Astrocyte (in vitro differentiated cells and primary cell): ENCODE data around the gene IL1RAPL2. TPM values are rescaled to one million over a fixed set of nuclear protein-coding genes. Genes with fewer than 3 reads are reported as not detected.

Source experiments
- DNase-seq: peaks from one replicate; pipeline ENCODE4 v3.0.0-alpha.2; 2010; ENCODE audit warnings: low read depth
- FAIRE-seq: peaks from 2 replicates; lab custom pipeline; 2011; peaks lifted over from hg19 to GRCh38; lab: Jason Lieb, UNC
- H2AFZ ChIP-seq: 2 replicates; pipeline ENCODE4 v1.6.0; 2012; ENCODE audit warnings: low read depth, low read length, inconsistent platforms
- H3K27ac ChIP-seq: 2 replicates; pipeline ENCODE4 v1.5.1; 2011; ENCODE audit warnings: low read depth, low read length, inconsistent platforms
- H3K27me3 ChIP-seq: 2 replicates; pipeline ENCODE4 v1.6.0; 2011; ENCODE audit warnings: low read length, inconsistent platforms; ENCODE audit not compliant: insufficient read depth
- H3K36me3 ChIP-seq: 2 replicates; pipeline ENCODE4 v1.5.1; 2011; ENCODE audit warnings: low read length, inconsistent platforms; ENCODE audit not compliant: insufficient read depth
- H3K4me1 ChIP-seq: 2 replicates; pipeline ENCODE4 v1.5.1; 2011; ENCODE audit warnings: low read length, inconsistent platforms; ENCODE audit not compliant: insufficient read depth
- H3K4me2 ChIP-seq: 2 replicates; pipeline ENCODE4 v1.6.0; 2012; ENCODE audit warnings: low read length, inconsistent platforms
- H3K4me3 ChIP-seq: 2 replicates; pipeline ENCODE4 v1.5.1; 2011; ENCODE audit warnings: low read depth, mild to moderate bottlenecking, low read length, inconsistent platforms; ENCODE audit not compliant: insufficient read depth
- H3K79me2 ChIP-seq: 2 replicates; pipeline ENCODE4 v1.6.0; 2012; ENCODE audit warnings: mild to moderate bottlenecking, low read length, inconsistent platforms; ENCODE audit not compliant: insufficient read depth
- H3K9ac ChIP-seq: 2 replicates; pipeline ENCODE4 v1.6.0; 2012; ENCODE audit warnings: mild to moderate bottlenecking, low read length, inconsistent platforms
- H3K9me3 ChIP-seq: 2 replicates; pipeline ENCODE4 v1.5.1; 2012; ENCODE audit warnings: low read depth, mild to moderate bottlenecking, low read length, inconsistent platforms; ENCODE audit not compliant: insufficient read depth
- H4K20me1 ChIP-seq: 2 replicates; pipeline ENCODE4 v1.6.0; 2012; ENCODE audit warnings: low read length, inconsistent platforms; ENCODE audit not compliant: insufficient read depth
- H3K27ac Mint-ChIP-seq: one replicate; pipeline ENCODE4 v1.8.0; 2021; ENCODE audit warnings: mild to moderate bottlenecking, mixed read lengths; ENCODE audit not compliant: unreplicated experiment
- H3K27me3 Mint-ChIP-seq: one replicate; pipeline ENCODE4 v1.8.0; 2021; ENCODE audit warnings: low read depth, mixed read lengths; ENCODE audit not compliant: unreplicated experiment
- H3K36me3 Mint-ChIP-seq: one replicate; pipeline ENCODE4 v1.8.0; 2021; ENCODE audit warnings: low read depth, mixed read lengths; ENCODE audit not compliant: unreplicated experiment
- H3K4me1 Mint-ChIP-seq: one replicate; pipeline ENCODE4 v1.8.0; 2021; ENCODE audit warnings: low read depth, mixed read lengths; ENCODE audit not compliant: unreplicated experiment
- H3K4me3 Mint-ChIP-seq: one replicate; pipeline ENCODE4 v1.8.0; 2021; ENCODE audit warnings: mild to moderate bottlenecking, moderate library complexity, mixed read lengths; ENCODE audit not compliant: unreplicated experiment
- H3K9me3 Mint-ChIP-seq: one replicate; pipeline ENCODE4 v1.8.0; 2021; ENCODE audit warnings: mild to moderate bottlenecking, mixed read lengths; ENCODE audit not compliant: unreplicated experiment
- EZH2 ChIP-seq: IDR thresholded peaks from 2 replicates; pipeline ENCODE4 v1.6.1; 2012; ENCODE audit warnings: mild to moderate bottlenecking, low read length, inconsistent platforms; ENCODE audit not compliant: insufficient read depth
- total RNA-seq: library from RNA; stranded (reverse); gene quantifications from 2 replicates; pipeline ENCODE4 v1.2.1, GENCODE V29; 2021
- TF ChIP-seq, protein P1 (sequence below): IDR thresholded peaks from 2 replicates; pipeline ENCODE4 v1.5.1; 2011; ENCODE audit warnings: low read depth, mild to moderate bottlenecking, inconsistent platforms, low read length, moderate library complexity; ENCODE audit not compliant: insufficient read depth

Gene IL1RAPL2
- total RNA-seq, 1 donor from 2014 or later = 0.16 TPM

DNA sequence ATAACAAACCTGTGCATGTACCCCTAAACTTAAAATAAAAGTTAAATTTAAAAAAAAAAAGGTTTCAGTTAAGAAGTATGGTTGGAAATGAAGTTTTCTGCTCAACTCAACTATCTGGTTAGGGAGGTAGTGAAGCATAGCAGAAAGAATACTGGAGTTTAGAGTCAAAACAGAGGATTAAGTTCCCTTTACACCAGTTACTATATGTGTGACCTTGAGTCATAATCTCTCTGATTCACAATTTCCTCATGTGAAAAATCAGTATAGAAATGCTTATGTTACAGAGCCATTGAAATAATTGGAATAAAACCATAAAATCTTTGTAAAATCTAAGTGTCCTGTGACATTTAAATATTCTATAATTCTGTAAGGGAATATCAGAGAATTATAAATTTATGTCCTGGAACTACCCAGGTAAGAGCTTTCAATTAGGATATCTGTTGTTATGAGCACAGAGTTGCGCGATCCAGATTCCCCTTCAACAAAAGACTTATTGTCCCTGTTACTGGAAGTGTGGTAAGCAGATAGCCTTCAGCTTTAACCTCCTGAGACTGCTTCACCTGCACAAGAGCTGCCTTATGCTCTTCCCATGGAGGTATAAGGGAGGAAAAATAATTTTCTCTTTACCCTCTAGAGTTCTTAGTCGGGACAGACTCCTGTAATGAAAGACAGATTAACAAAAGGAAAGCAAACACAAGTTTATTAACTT, 1052.5 kb downstream of the IL1RAPL2 start:
- no peaks in the 10 kb centered on the region for H3K9me3 Mint-ChIP-seq
- H4K20me1 ChIP-seq = no peaks in the 10 kb centered on the region
- H3K36me3 ChIP-seq = no peaks in the 10 kb centered on the region
- TF ChIP-seq, protein P1, sequence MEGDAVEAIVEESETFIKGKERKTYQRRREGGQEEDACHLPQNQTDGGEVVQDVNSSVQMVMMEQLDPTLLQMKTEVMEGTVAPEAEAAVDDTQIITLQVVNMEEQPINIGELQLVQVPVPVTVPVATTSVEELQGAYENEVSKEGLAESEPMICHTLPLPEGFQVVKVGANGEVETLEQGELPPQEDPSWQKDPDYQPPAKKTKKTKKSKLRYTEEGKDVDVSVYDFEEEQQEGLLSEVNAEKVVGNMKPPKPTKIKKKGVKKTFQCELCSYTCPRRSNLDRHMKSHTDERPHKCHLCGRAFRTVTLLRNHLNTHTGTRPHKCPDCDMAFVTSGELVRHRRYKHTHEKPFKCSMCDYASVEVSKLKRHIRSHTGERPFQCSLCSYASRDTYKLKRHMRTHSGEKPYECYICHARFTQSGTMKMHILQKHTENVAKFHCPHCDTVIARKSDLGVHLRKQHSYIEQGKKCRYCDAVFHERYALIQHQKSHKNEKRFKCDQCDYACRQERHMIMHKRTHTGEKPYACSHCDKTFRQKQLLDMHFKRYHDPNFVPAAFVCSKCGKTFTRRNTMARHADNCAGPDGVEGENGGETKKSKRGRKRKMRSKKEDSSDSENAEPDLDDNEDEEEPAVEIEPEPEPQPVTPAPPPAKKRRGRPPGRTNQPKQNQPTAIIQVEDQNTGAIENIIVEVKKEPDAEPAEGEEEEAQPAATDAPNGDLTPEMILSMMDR = no peak
- no peak for TF ChIP-seq EZH2
- H3K9ac ChIP-seq = no peak overlapping the region
- no peak overlapping the region for H3K27ac Mint-ChIP-seq
- H3K9me3 ChIP-seq = no peaks in the 10 kb centered on the region
- H3K79me2 ChIP-seq = no peaks in the 10 kb centered on the region
- no peak overlapping the region for H3K4me2 ChIP-seq
- FAIRE-seq (no peak), DNase-seq (no peak)
- no peak overlapping the region for H3K4me3 Mint-ChIP-seq
- H3K4me1 Mint-ChIP-seq = no peaks in the 10 kb centered on the region
- H3K36me3 Mint-ChIP-seq = no peaks in the 10 kb centered on the region
- H3K27ac ChIP-seq = no peak overlapping the region
- no peaks in the 10 kb centered on the region for H3K27me3 Mint-ChIP-seq
- H3K4me3 ChIP-seq = no peak overlapping the region
- H2AFZ ChIP-seq = no peak overlapping the region
- H3K27me3 ChIP-seq = no peaks in the 10 kb centered on the region
- H3K4me1 ChIP-seq = no peaks in the 10 kb centered on the region

DNA sequence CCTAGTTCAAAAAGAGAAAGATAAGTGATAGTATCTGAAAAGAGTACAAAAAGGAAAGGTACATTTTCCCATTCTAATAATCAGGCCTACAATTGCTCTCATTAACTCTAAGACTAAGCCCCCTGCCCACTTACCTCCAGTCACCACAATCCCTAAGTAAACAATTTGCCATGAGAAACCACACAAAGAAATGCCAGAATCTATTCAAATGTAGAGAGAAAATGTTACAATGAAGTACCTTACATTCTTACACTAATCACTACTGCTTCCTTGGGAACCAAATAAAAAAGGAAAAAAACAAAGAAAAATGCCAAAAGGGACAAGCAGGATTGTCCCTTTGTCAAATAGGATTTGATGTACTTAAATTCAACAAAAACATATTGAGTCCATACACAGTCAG, 1068.2 kb downstream of the IL1RAPL2 start:
- no peak for FAIRE-seq
- Histone ChIP-seq H4K20me1 (no peaks in the 10 kb centered on the region), H3K79me2 (no peaks in the 10 kb centered on the region), H3K36me3 (no peaks in the 10 kb centered on the region), H3K27me3 (no peaks in the 10 kb centered on the region), H2AFZ (no peak overlapping the region), H3K4me3 (no peak overlapping the region), H3K9ac (no peak overlapping the region), H3K4me2 (no peak overlapping the region), H3K9me3 (no peaks in the 10 kb centered on the region), H3K27ac (no peak overlapping the region), H3K4me1 (no peaks in the 10 kb centered on the region)
- Mint-ChIP-seq H3K27me3 (peaks cover 1% of the 10 kb centered on the region), H3K4me1 (no peaks in the 10 kb centered on the region), H3K27ac (no peak overlapping the region), H3K4me3 (no peak overlapping the region), H3K9me3 (no peaks in the 10 kb centered on the region), H3K36me3 (no peaks in the 10 kb centered on the region)
- no peak for DNase-seq
- TF ChIP-seq, protein P1 = no peak
- TF ChIP-seq EZH2 = no peak

DNA sequence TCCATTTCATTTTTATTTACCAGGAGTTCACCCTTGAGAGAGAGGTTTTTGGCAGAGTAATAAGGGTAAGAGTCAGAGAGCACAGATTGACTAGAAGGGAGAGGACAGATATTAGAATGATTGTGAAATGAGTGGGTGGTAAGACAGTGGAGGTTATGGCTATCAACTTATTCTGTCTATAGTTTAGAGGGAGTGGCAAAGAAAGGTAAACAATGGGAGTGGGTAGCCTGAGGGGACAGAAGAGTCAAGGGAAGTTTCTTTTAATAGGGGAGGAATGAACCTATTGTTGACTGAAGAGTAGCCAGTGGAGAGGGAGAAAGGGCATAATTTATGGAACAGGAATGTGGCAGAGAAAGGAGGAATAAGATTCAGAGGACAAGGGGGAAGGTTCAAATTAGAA, 1069.8 kb downstream of the IL1RAPL2 start:
- Mint-ChIP-seq H3K36me3 (no peaks in the 10 kb centered on the region), H3K27ac (no peak overlapping the region), H3K4me3 (no peak overlapping the region), H3K9me3 (no peaks in the 10 kb centered on the region), H3K4me1 (no peaks in the 10 kb centered on the region), H3K27me3 (peaks cover 1% of the 10 kb centered on the region)
- no peak overlapping the region for H2AFZ ChIP-seq
- TF ChIP-seq, protein P1 = no peak
- TF ChIP-seq EZH2 = no peak
- FAIRE-seq (peak; percentile 70), DNase-seq (no peak)
- H4K20me1 ChIP-seq = no peaks in the 10 kb centered on the region
- no peaks in the 10 kb centered on the region for H3K79me2 ChIP-seq
- H3K27me3 ChIP-seq = no peaks in the 10 kb centered on the region
- H3K4me3 ChIP-seq = no peak overlapping the region
- H3K27ac ChIP-seq = no peak overlapping the region
- H3K9ac ChIP-seq = no peak overlapping the region
- no peaks in the 10 kb centered on the region for H3K36me3 ChIP-seq
- no peaks in the 10 kb centered on the region for H3K9me3 ChIP-seq
- no peaks in the 10 kb centered on the region for H3K4me1 ChIP-seq
- H3K4me2 ChIP-seq = no peak overlapping the region
